Measurements from ENCODE around the gene SSH3.

The SSH3 gene

GRCh38 chr11:67268962-67269268 lies 34.4 kb upstream of the SSH3 start:
- DNase-seq = no peak

GRCh38 chr11:67269401-67270255 lies 33.7 kb upstream of the SSH3 start:
- no peak for DNase-seq

- no peak for DNase-seq
Measured at GRCh38 chr11:67270256-67271204, 32.8 kb upstream of the SSH3 start.

GRCh38 chr11:67271205-67271540 lies 32.2 kb upstream of the SSH3 start:
- DNase-seq = no peak

DNA sequence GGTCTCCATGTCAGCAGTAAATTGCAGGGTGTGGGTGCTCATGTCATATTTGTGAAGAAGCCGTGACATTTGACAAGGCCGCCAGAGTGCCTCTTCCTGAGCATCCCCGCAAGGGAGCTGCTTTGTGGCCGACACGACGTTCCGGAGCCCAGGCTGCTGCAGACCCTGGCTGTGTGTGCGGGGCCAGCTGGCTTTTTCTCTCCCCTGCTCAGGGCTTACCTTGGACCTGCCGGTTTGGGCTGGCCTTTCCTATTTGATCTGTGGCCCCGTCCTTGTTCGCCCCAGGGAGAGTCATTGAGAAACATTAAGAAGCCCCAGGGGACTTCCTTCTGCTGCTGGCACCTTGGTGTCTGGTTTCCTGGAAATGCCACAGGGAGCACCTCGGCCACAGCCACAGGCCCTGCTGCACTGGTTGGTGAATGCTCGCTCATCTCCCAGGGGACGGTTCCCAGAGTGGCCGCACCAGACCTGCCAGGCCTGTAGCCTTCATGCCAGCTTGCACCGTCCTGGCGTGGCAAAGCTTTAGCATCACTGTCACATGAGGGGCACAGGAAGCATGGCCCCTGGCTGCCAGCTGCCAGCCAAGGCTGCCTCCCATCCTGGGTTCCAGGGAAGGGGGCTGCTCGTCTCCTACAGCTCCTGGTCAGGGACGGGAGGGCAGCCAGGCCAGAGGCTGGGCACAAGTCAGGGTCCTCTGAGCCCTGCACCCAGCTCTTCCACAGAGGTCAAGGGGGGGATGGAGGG lies 31.6 kb upstream of the SSH3 start:
- DNase-seq = no peak

DNA sequence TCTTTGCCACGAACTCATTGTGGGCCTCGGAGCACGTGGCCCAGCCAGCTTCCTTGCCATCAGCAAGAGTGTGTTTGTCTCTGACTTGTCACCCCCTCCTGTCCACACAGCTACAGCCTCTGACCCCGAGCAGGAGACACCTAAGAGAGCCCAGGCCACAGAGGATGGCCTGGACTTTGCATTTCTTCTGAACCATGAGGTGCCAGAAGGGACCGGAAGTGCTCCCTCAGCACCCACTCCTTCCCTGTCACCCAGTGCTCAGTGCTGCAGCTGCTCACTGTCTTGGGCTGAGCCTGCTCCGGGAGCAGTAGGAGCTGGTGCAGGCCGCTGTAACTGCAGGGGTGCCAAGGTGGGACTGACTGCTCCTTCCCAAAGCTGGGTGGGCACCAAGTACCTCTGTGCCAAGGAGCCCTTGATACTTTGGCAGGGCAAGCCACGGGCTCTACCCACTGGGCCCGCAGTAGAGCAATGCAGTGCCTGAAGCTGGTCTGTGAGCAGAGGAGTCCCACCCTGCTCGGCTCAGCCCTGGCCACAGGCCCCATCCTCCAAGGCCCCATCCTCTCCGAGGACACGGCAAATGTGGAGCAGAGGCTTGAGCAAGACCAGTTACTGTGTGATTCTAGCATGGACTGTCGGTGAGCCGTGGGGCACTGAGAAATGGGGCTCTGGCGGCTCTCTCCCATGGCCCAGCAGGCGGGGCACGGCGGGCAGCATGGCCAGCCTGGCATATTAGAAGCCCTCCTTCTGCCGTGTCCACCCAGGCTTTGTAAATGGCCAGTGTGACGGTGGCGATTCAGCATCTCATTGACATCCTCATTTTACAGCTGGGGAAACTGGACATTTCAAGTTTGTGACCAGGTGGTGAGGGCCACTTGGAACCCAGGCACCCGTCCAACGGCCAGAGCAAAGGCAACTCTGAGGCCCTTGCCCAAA lies 30.7 kb upstream of the SSH3 start:
- DNase-seq = no peak

GRCh38 chr11:67273260-67273990 lies 29.9 kb upstream of the SSH3 start:
- no peak for DNase-seq

DNA sequence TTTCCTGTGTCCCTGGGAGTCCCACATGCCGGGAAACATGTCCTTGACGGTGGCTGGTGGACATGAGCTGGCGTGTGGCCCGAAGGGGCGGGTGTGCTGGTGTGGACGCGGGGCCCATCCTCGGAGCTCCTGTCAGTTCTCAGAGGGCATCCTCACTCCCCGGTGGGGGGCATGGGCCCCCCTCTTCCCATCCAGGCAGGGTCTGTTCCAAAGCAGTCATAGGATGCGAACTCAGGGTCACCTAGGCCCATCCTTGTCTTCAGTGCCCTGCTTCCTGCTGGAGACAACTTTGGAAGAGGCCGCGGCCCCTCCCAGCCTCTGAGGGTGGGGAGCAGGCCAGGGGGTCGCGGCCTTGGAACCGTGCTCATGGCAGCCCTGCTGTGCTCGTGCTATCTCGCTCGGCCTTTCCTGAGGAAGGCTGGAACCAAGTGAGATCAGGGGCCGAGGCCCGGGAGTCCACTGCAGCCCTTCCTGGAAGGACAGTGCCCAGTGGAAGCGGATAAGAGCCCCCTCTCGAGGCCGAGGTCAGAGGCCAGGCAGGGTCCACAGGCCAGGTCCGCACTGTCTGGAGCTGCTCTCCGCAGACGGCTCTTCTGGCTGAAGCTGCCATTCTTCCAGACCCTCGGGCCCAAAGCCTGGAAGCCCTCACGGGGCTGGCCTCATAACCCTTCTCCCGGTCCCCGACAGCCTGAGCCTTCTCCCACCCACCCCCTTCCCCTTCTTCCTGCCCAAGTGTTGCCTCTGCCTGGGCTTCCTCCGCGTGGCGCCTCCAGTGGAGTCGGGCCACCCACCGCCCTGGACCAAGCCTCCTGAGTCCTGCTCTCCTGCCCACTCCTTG lies 28.3 kb upstream of the SSH3 start:
- DNase-seq = no peak

DNA sequence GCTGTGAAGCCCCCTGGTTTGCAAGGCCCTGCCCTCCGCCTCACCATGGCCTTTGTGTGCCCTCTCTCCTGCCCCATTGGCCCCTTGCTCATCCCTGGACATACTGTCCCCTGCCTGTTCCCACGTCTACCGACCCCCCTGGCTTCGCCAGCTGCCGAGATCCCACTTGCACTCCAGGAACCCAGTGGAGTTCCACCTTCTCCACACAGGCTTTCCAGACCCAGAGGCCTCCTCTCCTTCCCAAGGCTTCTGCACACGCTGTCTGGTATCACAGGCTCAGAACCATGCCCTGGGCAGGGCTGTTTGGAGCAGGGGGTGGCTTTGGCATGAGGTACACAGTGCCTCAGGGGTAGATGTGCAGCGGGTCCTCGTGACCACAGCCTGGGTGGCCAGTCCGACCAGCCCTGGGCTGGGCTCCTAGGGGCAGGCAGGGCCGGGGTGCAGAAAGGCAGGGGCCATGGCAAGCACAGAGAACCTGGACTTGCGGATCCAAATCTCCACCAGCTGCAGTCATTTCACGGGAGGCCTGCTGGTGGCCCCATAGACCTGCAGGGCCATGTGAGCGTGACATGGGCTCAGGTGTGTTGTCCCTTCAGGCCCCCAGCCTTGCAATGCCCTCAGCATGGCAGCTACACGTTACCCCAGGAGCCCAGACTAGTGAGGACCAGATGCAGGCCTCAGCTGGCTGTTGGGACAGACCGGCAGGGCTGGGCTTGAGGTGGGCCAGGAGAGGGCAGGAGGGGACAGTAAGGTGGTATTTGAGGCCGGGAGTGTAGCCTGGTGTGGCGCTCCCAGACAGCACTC lies 27.5 kb upstream of the SSH3 start:
- DNase-seq = no peak

GRCh38 chr11:67276781-67277230 lies 26.5 kb upstream of the SSH3 start:
- DNase-seq = peak; percentile 90

DNA sequence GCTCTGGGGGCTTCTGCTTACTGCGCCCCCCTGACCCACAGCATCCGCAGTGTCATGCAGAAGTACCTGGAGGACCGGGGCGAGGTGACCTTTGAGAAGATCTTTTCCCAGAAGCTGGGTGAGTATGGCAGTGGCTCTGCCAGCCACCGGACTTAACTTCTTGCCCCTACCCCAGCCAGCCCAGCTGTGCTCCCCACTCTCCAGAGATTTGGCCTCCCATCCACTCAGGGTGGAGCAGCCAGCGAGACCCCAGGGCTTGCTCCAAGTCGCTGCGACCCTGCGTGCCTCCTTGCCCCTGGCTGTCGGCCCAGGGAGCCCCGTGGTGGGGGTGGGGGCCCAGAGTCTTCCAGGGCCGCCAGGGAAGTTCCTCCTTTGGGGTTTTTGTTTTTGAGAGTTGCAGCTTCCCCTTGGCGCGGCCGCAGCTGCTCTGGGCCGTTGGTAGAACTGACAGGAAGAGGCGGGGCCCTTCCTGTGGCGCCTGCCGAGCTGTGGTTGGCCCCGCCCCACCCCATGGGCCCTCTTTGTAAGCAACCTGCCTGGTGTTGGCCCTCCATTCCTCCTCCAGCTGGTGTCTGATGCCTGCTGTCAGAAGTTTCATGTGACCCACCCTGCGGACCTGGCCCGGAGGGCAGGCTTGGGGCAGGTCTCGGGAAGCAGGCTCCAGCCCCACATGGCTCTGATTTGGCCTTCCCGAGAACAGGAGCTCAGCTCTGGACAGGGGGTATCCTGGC lies 25.9 kb upstream of the SSH3 start:
- peak; percentile 98 for DNase-seq

DNA sequence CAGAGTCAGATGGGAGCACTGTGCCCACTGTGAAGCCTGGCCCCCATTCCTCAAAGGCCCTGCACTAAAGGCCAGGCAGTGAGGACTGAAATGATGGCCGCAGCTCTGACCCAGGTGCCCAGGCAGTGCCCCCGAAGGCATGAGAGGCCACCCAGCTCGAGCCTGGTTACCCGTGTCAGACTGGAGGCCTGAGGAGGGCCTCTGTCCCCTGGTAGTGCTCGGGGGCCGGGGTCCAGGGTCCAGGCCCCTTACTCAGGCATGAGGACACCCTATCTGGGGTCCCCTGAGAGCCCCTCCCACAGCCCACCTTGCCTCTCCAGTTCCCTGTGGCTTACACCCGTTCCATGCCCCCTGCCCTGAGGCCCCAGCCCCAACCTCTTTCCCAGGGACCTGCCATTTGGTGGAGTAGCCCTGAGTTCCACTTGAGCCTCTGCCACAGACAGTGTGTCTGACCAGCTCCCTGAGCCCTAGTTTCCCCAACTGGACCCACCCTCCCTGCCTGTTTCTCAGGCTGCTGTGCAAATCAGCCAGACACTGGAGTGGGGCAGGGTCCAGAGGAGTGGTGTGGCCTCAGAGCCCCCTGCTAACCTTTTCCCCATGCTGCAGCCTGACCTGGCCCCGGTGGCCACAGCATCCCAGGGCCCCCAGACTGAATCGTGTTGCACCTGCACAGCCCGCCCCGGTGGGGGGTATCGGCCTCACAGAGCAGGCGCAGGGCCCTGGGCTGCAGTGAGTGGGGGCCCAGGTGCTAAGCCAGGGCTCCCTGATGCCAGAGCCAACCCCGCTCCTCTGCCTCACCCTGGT lies 25.0 kb upstream of the SSH3 start:
- no peak for DNase-seq

DNA sequence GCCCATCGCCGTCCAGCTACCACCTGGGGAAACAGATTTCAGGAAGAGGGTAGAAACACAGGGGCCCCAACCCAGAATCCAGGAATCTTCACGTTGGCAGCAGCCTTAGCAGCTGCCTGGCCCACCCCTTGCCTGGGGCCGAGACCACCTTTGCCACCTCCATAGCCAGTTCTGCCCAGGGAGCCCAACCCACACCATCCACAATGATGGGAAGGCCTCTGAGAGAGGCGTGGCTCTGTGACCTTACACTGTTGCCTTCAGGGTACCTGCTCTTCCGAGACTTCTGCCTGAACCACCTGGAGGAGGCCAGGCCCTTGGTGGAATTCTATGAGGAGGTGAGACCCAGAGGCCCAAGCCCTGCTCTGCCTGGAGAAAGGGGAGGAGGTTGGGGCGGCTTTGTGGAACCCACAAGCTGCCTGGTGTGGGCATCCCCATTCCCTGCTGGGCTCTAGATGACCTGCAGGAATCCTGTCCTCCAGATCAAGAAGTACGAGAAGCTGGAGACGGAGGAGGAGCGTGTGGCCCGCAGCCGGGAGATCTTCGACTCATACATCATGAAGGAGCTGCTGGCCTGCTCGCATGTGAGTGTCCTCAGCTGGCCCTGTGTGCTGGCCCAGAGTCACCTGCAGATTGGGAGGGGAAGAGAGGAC lies 24.3 kb upstream of the SSH3 start:
- DNase-seq = no peak

GRCh38 chr11:67279589-67280340 lies 23.6 kb upstream of the SSH3 start:
- no peak for DNase-seq

GRCh38 chr11:67280341-67280787 lies 23.0 kb upstream of the SSH3 start:
- no peak for DNase-seq

GRCh38 chr11:67280788-67281551 lies 22.4 kb upstream of the SSH3 start:
- DNase-seq = no peak

Measured in OCI-M1 (cell line).